Stimulated activated CD4-positive, alpha-beta T cell treated with anti-CD3 and anti-CD28 coated beads, Interleukin-4, amount 100 ng/mL, for 48 hours (primary cell): Measurements from ENCODE around the gene MSRB1.
"Not testable (repeated sequence)": the region's sequence is repeated elsewhere in the genome, so short reads cannot be mapped to it uniquely, and the experiment has no call there.

ENCODE experiments used
- DNase-seq, 2 donors: peaks; one replicate each; pipeline ENCODE4 v3.0.0-alpha.2; 2020; ENCODE audit warnings: low read depth in 2 of 2

The MSRB1 gene

DNA sequence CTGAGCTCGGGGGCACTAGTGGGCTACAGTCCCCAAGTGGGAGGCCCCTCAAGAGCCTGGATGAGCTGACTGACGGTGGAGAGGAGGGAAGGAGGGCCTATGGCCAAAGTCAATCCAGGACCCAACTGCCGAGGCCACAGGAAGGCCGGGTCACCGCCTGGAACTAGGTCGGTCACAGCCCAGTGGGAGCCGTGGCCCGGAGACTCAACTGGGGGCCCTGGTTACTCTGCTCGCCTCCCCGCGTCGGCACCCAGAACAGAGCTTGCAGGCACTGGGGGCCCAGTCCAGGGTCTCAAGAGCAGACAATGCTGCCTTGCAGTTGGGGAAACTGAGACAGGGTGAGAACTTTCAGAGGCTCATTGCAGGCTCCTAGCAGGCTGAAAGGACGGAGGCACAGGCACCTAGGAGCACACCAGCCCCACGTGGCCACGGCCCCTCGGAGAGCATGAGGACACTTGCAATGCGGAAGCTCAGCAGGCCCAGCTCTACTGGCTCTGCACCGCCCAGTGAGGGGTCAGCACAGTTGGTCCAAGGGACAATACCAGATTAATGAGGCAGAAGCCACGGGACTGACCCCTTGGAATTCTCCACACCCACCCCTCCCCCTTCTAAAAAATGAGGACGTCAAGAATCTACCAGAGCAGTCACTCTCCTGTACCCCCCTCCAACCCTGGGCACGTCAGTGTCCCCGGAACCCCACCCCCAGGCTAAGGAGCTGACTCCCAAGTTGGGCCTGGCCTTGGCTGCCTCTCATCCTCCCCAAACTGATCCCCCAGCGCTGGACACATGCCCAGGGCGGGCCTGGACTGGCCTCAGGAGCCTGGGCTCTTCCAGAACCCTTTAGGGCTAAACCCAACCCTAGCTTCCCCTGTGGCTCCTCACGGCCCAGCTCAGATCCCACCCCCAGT, 27.0 kb downstream of the MSRB1 start:
- no peak for DNase-seq

- DNase-seq, result no peak
Observed at GRCh38 chr16:1914988-1915387, 28.0 kb downstream of the MSRB1 start.

GRCh38 chr16:1914084-1914608, 28.9 kb downstream of the MSRB1 start:
- DNase-seq, result no peak

DNA sequence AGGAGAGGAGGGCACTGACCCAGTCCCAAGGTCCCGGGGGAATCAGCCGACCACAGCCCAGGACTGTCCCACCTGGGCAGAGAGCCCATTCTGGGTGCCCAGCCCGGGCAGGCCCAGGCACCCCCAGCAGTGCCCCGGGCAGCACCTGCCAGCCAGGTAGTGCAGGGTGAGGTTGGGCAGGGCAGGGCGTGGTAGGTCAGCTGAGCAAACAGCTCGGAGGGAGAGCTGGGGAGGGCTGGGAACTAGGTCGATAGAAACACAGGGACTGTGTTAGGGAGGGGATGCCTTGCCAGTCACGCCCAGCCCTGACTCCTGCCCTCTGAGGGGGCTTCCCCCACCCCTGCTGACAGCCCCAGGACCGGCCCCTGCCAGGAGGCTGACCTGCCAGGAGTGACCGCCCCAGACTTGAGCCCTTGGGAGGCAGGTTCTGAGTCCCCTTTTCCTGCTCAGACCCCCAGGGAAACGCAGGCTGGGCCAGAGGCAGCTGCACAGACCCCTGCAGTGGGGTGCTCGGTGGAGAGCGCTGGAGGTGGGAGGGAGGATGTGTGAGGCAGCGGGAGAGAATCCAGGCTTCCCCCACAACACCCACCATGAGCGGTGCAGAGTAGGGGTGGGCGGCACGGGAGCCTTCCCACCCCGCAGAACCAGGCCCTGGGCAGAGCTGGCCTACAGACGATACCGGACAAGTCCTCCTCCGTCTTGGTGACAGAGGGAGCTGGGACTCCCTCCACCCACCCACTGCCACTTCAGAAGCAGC, 29.5 kb downstream of the MSRB1 start:
- no peak for DNase-seq

GRCh38 chr16:1912215-1912543, 30.8 kb downstream of the MSRB1 start:
- DNase-seq, result no peak

DNA sequence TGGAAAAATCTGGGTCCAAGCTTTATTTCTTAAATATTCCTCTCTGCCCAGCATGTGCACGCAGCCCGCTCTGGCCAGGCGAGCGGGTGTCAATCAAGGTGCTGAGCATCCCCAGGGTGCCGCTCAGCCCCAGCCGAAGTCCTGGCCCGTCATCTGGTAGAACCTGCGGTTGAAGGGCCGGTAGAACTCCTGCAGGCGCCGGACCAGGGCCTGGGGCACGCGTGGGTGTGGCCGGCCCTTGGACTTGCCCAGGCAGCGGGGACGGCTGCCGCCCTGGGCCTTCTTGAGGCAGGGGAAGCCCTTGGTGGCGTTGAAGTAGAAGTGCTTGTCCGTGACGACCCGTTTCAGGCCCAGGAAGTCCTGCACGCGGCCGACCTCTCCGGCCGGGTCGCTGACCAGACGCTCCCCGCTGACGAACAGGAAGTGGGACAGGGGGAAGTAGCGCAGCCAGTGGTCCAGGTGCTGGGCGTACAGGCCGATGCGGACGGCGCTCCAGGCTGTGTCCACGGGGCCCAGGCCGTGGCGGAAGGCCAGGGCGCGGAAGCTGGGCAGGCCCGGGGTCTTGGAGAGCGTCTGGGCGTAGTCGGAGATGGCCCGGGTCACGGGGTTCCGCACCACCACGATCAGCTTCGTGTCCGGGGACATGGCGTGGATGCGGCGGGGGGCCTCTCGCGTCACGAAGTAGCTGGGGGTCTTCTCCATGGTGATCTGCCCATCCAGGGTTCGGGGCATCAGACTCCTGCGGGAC, 31.4 kb downstream of the MSRB1 start:
- no peak for DNase-seq

DNA sequence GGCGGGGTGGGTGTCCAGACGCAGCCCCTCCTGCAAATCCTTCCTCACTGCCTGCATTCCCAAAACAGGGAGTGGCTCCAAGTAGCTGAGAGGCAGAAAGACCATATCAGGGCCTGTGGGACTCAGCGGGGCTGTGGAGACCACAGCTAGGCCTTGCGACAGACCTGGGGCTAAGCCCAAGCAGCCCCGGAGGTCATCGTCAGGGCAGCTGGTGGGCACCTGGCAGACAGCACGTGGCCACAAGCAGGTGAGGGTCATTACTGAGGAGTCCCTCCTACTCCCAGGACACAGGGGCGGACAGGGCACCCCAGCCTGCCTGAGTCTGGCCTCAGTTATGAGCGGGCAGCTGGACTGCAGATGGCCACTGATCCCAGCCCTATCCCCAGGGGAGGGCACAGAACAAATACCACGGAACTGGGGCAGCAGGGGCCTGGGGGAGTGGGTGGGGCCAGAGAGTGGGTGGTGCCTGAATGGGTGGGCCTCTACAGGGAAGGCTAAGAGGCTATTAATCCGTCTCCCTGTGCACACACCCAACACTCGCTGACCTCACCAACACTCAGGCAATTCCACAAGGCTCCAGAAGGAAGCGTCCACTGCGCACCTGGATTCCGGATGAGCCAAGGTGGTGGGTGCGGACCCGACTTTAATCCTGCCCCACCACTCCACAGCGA, 33.3 kb downstream of the MSRB1 start:
- no peak for DNase-seq

DNA sequence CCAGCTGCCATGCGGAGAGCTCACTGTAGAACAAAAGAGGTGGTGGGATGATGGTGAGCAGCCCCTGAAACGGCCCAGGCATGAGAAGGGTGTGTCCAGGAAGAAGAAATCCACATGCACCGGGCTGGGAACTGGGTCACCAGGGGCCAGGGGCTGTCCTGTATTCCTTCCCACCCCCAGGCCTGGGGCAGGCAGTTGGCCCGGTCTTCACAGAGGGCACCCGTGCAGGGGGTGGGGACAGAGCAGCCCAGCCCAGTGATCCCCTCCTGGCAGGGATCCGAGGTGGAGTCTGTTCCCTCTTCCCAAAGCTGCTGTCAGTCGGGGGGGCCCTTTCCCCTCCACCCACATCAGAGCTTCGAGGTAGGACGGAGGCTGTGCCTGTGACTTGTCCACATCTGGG, 34.0 kb downstream of the MSRB1 start:
- no peak for DNase-seq

DNA sequence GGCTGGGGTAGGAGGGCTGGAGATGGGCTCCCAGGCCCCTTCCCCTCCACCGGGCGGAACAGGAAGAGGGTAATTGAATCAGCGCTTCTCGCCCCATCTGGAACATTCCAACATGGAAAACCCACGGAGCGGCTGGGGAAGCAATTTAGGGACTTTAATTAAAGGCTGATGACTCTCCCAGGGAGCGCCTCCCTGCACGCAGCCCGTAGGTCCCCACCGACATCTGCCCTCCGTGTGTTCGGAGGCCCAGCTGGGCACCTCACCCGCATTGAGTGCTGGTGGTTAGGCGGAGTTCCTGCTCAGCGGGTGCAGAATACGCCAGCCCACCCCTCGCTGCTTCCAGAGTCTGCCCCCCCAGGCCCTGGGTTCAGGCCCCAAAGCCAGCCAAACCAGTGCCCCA, 34.8 kb downstream of the MSRB1 start:
- no peak for DNase-seq

- no peak for DNase-seq
Observed at GRCh38 chr16:1907226-1907860, 35.7 kb downstream of the MSRB1 start.

GRCh38 chr16:1906846-1907165, 36.2 kb downstream of the MSRB1 start:
- no peak for DNase-seq

- DNase-seq, result no peak
Observed at GRCh38 chr16:1906055-1906845, 36.7 kb downstream of the MSRB1 start.

DNA sequence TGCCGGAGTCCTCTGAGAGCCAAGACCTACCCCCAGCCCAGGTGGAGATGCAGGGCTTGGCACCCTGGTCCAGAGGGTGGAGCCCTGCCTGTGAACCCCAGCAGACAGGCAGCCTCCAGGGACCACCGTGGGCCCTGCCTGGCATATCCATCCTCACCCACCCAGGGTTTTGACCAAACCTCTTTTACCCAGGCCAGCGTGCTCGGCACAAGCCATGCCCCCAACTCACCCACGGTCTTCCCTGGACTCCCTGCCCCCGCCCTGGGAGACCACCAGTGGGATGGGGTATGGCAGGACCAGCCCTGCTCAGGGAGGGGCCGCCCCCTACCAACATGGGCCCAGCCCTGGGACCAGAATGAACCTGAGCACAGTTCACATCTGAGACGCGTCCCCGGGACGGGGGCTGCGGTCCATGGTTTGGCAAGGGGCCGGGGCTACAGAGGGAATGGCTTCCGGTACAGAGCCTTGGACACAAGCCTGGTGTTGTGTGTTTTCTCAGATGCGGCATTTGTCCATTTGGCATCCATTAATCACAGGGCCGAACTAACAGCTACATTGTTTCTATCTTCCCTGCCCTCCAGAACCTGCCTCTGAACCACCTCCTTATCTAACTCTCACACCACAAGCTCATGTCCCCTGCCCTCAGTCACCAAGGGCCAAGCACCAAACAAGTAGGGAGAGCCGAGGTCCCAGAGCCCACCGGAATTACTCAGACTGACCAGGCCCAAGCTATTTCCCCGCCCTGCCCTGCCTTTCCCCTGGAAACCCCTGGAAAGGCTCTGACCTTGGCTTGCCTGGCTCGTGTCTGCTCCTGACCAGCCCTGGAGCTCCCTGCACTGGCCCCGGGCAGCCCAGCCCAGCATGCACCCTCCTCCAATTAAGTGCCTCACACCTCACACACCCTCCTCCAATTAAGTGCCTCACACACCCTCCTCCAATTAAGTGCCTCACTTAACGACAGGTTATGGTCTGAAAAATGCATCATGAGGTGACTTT, 38.9 kb downstream of the MSRB1 start:
- no peak for DNase-seq

GRCh38 chr16:1903220-1903574, 39.8 kb downstream of the MSRB1 start:
- DNase-seq, result no peak

GRCh38 chr16:1902547-1903219, 40.3 kb downstream of the MSRB1 start:
- DNase-seq, result no peak

DNA sequence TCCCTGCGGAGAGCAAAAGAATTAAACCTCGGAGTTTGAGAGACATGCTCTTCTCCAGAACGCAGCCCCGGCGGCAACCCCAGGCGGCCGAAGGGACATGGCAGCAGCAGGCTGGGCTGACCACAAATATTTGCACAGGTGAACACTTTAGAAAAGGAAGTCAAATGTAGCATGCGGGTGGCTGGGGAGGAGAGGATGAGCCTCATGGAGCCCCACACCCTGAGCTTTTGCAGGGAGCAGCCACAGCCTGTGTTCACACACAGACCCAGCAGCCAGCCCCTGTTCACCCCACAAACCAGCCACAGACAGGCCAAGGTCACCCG, 42.6 kb downstream of the MSRB1 start:
- DNase-seq, result no peak

GRCh38 chr16:1899641-1900451, 43.2 kb downstream of the MSRB1 start:
- no peak for DNase-seq

DNA sequence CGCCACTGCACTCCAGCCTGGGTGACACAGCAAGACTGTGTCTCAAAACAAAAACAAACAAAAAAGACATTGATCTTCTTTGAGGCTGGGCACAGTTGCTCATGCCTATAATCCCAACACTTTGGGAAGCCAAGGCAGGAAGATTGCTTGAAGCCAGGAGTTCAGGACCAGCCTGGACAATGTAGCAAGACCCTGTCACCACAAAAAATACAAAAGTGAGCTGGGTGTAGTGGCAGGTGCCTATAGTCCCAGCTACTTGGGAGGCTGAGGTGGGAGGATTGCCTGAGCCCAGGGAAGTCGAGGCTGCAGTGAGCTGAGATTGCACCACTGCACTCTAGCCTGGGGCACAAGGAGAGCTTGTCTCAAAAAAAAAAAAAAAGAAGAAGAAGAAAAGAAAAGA, 45.3 kb downstream of the MSRB1 start:
- DNase-seq, result not testable (repeated sequence)
